ENCODE results near the gene COA1.

Gene COA1

GRCh38 chr7:43647339-43647672, 82.0 kb downstream of the COA1 start:
- TF ChIP-seq, protein P1, sequence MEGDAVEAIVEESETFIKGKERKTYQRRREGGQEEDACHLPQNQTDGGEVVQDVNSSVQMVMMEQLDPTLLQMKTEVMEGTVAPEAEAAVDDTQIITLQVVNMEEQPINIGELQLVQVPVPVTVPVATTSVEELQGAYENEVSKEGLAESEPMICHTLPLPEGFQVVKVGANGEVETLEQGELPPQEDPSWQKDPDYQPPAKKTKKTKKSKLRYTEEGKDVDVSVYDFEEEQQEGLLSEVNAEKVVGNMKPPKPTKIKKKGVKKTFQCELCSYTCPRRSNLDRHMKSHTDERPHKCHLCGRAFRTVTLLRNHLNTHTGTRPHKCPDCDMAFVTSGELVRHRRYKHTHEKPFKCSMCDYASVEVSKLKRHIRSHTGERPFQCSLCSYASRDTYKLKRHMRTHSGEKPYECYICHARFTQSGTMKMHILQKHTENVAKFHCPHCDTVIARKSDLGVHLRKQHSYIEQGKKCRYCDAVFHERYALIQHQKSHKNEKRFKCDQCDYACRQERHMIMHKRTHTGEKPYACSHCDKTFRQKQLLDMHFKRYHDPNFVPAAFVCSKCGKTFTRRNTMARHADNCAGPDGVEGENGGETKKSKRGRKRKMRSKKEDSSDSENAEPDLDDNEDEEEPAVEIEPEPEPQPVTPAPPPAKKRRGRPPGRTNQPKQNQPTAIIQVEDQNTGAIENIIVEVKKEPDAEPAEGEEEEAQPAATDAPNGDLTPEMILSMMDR (IDR thresholded peaks at IDR 0.05; ENCODE audit: control extremely low read depth, extremely low read depth, low read depth, missing control alignments) = no peak
- ChIA-PET POLR2A (interaction anchor here (0.7 to 2.5 kb wide), 2 partner anchors 65 kb away, joined by 3 to 9 read pairs; partner anchors contain the start of gene STK17A), CTCF (interaction anchor here (0.9 to 10.1 kb wide), 8 partner anchors 15 to 192 kb away, joined by 3 to 93 read pairs (median 4); partner anchors contain the start of gene STK17A)
- DNase-seq (ENCODE audit: extremely low spot score) = no peak

DNA sequence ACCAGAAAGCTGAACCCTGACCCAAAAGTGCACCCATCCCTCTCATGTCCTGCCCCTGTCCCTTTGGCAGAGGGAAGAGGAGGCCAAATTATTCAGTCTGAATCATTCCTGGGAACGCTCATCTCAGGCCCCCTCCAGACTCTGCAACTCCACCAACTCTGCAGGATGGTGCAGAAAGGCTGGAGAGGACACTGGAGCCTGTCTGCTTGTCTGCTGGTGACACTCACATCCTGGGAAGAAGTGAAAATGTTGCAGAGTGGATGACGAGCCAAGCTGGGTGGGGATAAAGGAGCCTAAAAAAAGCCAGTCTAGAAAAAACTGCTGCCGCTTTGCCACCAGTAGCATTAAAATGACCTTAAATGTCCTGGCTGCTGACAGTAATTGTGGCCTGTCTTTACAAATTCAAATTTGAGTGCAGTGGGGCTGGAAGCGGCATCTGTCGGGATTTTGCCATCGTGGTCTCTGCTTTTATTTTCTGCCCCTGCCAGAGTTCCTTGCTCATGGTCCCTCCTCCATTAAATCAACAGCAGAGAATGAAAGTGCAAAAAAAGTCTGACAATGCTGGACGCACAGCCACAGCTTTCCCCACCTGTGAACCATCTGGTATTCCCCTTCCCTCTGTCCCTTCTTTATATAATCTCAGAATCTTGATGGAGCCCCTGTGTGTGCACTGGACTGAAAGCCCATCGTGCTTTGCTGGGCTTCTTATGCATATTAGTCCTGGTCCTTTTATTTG, 82.6 kb downstream of the COA1 start:
- CTCF ChIA-PET = interaction anchor here (1.2 to 10.1 kb wide), 6 partner anchors 15 to 193 kb away, joined by 3 to 93 read pairs (median 4); partner anchors contain the start of gene STK17A
- peak; percentile 29 for DNase-seq (ENCODE audit: extremely low spot score)
- TF ChIP-seq, protein P1 (IDR thresholded peaks at IDR 0.05; ENCODE audit: control extremely low read depth, extremely low read depth, low read depth, missing control alignments) = no peak
- POLR2A ChIA-PET = interaction anchor here (0.7 kb wide), 1 partner anchor 64 kb away, joined by 3 read pairs; the partner anchor contains the start of gene STK17A

- TF ChIP-seq, protein P1 (IDR thresholded peaks at IDR 0.05; ENCODE audit: control extremely low read depth, extremely low read depth, low read depth, missing control alignments) = no peak
- ChIA-PET POLR2A (no interaction called here), CTCF (interaction anchor here (1.0 to 10.1 kb wide), 7 partner anchors 14 to 193 kb away, joined by 3 to 93 read pairs (median 4); partner anchors contain the start of gene STK17A)
- no peak for DNase-seq (ENCODE audit: extremely low spot score)
These were observed 83.6 kb downstream of the COA1 start for GRCh38 chr7:43645699-43646226.

- POLR2A ChIA-PET = no interaction called here
- CTCF ChIA-PET = interaction anchor here (1.3 to 10.1 kb wide), 4 partner anchors 14 to 61 kb away, joined by 3 to 93 read pairs (median 16); partner anchors contain the start of gene STK17A
- no peak for DNase-seq (ENCODE audit: extremely low spot score)
These were observed 85.5 kb downstream of the COA1 start for GRCh38 chr7:43643846-43644245.

DNA sequence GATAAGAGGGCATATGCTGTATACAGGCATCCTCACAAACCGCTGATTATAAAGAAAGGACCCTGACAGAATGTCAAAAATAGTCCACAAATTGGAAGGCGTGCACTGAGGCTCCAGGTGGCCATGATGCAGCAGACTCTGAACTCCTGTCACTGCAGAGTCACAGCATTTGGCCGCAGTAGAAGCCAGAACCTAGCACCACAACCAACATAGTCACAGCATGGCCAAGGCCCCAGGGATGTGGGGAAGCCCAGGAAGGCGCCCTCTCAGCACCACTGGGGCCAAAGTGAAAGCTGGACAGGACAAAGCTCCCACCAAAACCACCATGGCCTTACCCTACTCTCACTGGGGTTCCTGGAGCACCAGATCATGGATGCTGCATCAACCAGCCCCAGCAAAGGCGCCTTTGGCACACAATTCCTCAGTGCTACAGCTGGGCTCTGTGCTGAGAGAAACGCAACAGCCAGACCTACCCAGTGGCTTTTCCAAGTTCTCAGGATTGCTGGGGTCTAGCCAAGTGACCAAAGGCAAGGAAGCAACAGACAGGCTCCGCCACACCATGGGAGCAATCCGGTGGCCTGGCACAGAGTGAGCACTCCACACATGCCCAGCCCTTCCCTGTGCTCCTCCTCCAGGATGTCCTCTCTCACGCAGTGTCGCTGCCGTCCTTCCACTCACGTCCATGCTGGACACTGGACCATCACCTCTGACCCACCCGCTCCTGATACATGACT, 86.3 kb downstream of the COA1 start:
- POLR2A ChIA-PET = no interaction called here
- TF ChIP-seq, protein P1 (IDR thresholded peaks at IDR 0.05; ENCODE audit: control extremely low read depth, extremely low read depth, low read depth, missing control alignments) = no peak
- no peak for DNase-seq (ENCODE audit: extremely low spot score)
- CTCF ChIA-PET = interaction anchor here (1.3 to 3.9 kb wide), 3 partner anchors 13 to 61 kb away, joined by 3 to 29 read pairs (median 3); partner anchors contain the start of gene STK17A

More at GRCh38 chr7:43643846-43644245, 85.5 kb downstream of the COA1 start:
- TF ChIP-seq, protein P1 (IDR thresholded peaks at IDR 0.05; ENCODE audit: control extremely low read depth, extremely low read depth, low read depth, missing control alignments) = no peak

GRCh38 chr7:43640679-43641078, 88.6 kb downstream of the COA1 start:
- DNase-seq (ENCODE audit: extremely low spot score) = no peak
- ChIA-PET POLR2A (no interaction called here), CTCF (interaction anchor here (1.2 to 3.3 kb wide), 9 partner anchors 12 to 60 kb away, joined by 3 to 26 read pairs (median 4); partner anchors contain the start of gene STK17A)
- TF ChIP-seq, protein P1 (IDR thresholded peaks at IDR 0.05; ENCODE audit: control extremely low read depth, extremely low read depth, low read depth, missing control alignments) = no peak

Data from GM10248 (cell line).